Activated CD4-positive, alpha-beta T cell treated with anti-CD3 and anti-CD28 coated beads, Interleukin-10, Interleukin-2, amounts not matched to agents 100 ng/mL and 50 ng/mL, durations not matched to agents 16 hours and 8 hours (primary cell): ENCODE data around the gene HIBADH.

Experiments used
- DNase-seq: peaks from one replicate; pipeline ENCODE4 v3.0.0-alpha.2; 2020

The HIBADH gene

GRCh38 chr7:27662490-27663205 is at the start of gene HIBADH:
HIBADH (minus strand) TSS chr7:27662883; CDS start chr7:27662788, 95 bp downstream.
- peak; percentile 98 for DNase-seq

- DNase-seq, result no peak
Measured at GRCh38 chr7:27712217-27712616, 49.5 kb upstream of the HIBADH start.

GRCh38 chr7:27709137-27710075 is 46.7 kb upstream of the HIBADH start:
- peak; percentile 48 for DNase-seq

- DNase-seq, result no peak
Measured at GRCh38 chr7:27708485-27708884, 45.8 kb upstream of the HIBADH start.

- no peak for DNase-seq
Measured at GRCh38 chr7:27705200-27705594, 42.5 kb upstream of the HIBADH start.

GRCh38 chr7:27704422-27705199 is 41.9 kb upstream of the HIBADH start:
- DNase-seq, result no peak

- no peak for DNase-seq
Measured at GRCh38 chr7:27703181-27703580, 40.5 kb upstream of the HIBADH start.

- no peak for DNase-seq
Measured at GRCh38 chr7:27700501-27700900, 37.8 kb upstream of the HIBADH start.

- no peak for DNase-seq
Measured at GRCh38 chr7:27699751-27700150, 37.1 kb upstream of the HIBADH start.

- peak; percentile 42 for DNase-seq
Measured at GRCh38 chr7:27697861-27698430, 35.3 kb upstream of the HIBADH start.

GRCh38 chr7:27695096-27695495 is 32.4 kb upstream of the HIBADH start:
- no peak for DNase-seq

GRCh38 chr7:27693794-27694193 is 31.1 kb upstream of the HIBADH start:
- DNase-seq, result no peak

GRCh38 chr7:27690649-27691048 is 28.0 kb upstream of the HIBADH start:
- DNase-seq, result no peak

- DNase-seq, result peak; percentile 46
Measured at GRCh38 chr7:27689591-27690164, 27.0 kb upstream of the HIBADH start.

GRCh38 chr7:27689150-27689549 is 26.5 kb upstream of the HIBADH start:
- DNase-seq, result no peak

- no peak for DNase-seq
Measured at GRCh38 chr7:27688646-27689045, 26.0 kb upstream of the HIBADH start.

- DNase-seq, result no peak
Measured at GRCh38 chr7:27688056-27688455, 25.4 kb upstream of the HIBADH start.

- DNase-seq, result no peak
Measured at GRCh38 chr7:27686315-27686714, 23.6 kb upstream of the HIBADH start.

- DNase-seq, result no peak
Measured at GRCh38 chr7:27685893-27686292, 23.2 kb upstream of the HIBADH start.

GRCh38 chr7:27685209-27685608 is 22.5 kb upstream of the HIBADH start:
- no peak for DNase-seq

- DNase-seq, result no peak
Measured at GRCh38 chr7:27684491-27684890, 21.8 kb upstream of the HIBADH start.

- no peak for DNase-seq
Measured at GRCh38 chr7:27680610-27681009, 17.9 kb upstream of the HIBADH start.
